GM12865 (cell line): ENCODE results near the gene CASP6.

Source experiments
- DNase-seq: peaks from one replicate; pipeline ENCODE4 v3.0.0; 2010; ENCODE audit warnings: low read depth
- H3K4me3 ChIP-seq: 2 replicates; pipeline ENCODE4 v1.5.1; 2011; ENCODE audit warnings: mild to moderate bottlenecking, low read depth, low read length, control low read depth
- CTCF ChIP-seq: IDR thresholded peaks from 2 replicates; pipeline ENCODE4 v1.5.1; 2011; ENCODE audit warnings: low read length, control low read depth, low read depth, inconsistent platforms; ENCODE audit not compliant: insufficient read depth; ENCODE audit errors: missing control alignments

CASP6 gene

GRCh38 chr4:109746728-109747127 is 43.5 kb upstream of the CASP6 start:
- no peak for DNase-seq
- TF ChIP-seq CTCF: no peak
- no peak overlapping the region for H3K4me3 ChIP-seq

- TF ChIP-seq CTCF: no peak
- no peak overlapping the region for H3K4me3 ChIP-seq
- DNase-seq: no peak
Observed at GRCh38 chr4:109745830-109746229, 42.6 kb upstream of the CASP6 start.

GRCh38 chr4:109739547-109739946 is 36.3 kb upstream of the CASP6 start:
- no peak overlapping the region for H3K4me3 ChIP-seq
- DNase-seq: no peak
- TF ChIP-seq CTCF: no peak

GRCh38 chr4:109738104-109738872 is 35.0 kb upstream of the CASP6 start:
- H3K4me3 ChIP-seq: no peak overlapping the region
- no peak for DNase-seq
- no peak for TF ChIP-seq CTCF

GRCh38 chr4:109735566-109736365 is 32.5 kb upstream of the CASP6 start:
- no peak for DNase-seq
- TF ChIP-seq CTCF: no peak
- no peak overlapping the region for H3K4me3 ChIP-seq

GRCh38 chr4:109733728-109734127 is 30.5 kb upstream of the CASP6 start:
- no peak overlapping the region for H3K4me3 ChIP-seq
- TF ChIP-seq CTCF: no peak
- no peak for DNase-seq
